Fibroblast of villous mesenchyme (primary cell): ENCODE results near the gene STAT4. TPM values are rescaled to one million over a fixed set of nuclear protein-coding genes. Genes with fewer than 3 reads are reported as not detected.
A peak's percentile ranks its signal among the peaks of the same experiment; 100 is the strongest.

Experiments
- DNase-seq: peaks from one replicate; pipeline ENCODE4 v3.0.0-alpha.2; 2010; ENCODE audit warnings: low read depth
- H3K4me3 ChIP-seq: 2 replicates; pipeline ENCODE4 v1.5.1; 2011; ENCODE audit warnings: low read depth, mild to moderate bottlenecking, low read length
- CTCF ChIP-seq: IDR thresholded peaks from 2 replicates; pipeline ENCODE4 v1.5.1; 2012; ENCODE audit warnings: low read depth, mild to moderate bottlenecking, low read length; ENCODE audit not compliant: insufficient read depth
- small RNA-seq: library from RNA; depleted of rRNA; stranded (forward); fragments of <200 nt; gene quantifications from one replicate; pipeline ENCODE3, GENCODE V24; 2012
- total RNA-seq: library from RNA; depleted of rRNA; stranded (reverse); fragments of >200 nt; gene quantifications from 2 replicates; pipeline ENCODE4 v1.2.3, GENCODE V29; 2012

Gene STAT4
- total RNA-seq, 1 donor = 2.6 TPM

GRCh38 chr2:190980630-190981209 is 170.1 kb downstream of the STAT4 start:
- H3K4me3 ChIP-seq = no peak overlapping the region
- no peak for DNase-seq
- no peak for TF ChIP-seq CTCF

DNA sequence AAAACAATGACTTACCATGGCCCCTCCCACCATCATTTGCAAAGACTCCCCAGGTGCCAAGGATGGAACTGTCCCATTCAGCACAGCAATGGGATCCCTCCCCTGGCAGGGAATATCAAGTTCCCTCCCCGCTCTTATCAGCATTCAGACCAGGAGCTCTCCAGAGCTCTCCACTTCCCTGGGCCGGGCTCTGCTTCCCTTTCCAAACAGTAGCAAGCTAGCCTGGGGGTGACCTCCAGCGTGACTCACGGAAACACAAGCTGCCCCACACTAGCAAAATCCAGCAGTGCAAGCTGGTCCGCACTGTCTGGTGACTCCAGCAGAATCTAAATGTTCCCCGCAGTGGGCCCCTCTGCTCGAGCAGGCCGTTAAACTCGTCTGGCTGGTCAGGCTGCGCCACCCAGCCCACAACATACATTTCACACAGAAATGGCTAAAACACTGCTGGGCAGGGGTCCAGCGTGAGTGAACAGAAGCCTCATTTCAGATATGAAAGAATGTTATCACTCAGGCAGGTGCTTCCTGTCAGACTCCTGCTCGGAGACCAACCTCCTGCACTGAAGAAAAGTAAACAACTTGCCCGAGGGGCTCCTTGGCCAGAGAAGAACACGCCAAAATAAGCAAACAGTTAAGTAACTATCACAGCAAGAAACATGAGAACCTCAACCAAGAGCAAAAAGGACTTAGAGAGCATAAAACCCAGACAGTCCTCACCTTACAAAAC is 170.7 kb downstream of the STAT4 start:
- DNase-seq = peak; percentile 91
- peak overlapping the region; percentile 16 for H3K4me3 ChIP-seq
- TF ChIP-seq CTCF = no peak

Small RNAs within 50 kb of the gene (small RNA-seq; reads per million reads assigned to genes)
- not detected for gene RNU6-959P

Other genes with a start within 250 kb of the STAT4 start
- 116 and 132 TPM in 2 replicates for gene STAT1, start 136.8 kb downstream of the STAT4 start, total RNA-seq
- gene MYO1B, start 94.4 kb upstream of the STAT4 start, total RNA-seq = 137 and 177 TPM in 2 replicates